SKM-1 (cell line): Measurements from ENCODE around the gene TOP1.

Source experiments
- DNase-seq: peaks from one replicate; lab custom pipeline; 2025; ENCODE audit not compliant: unreplicated experiment; lab: John Stamatoyannopoulos, UW

Gene TOP1

DNA sequence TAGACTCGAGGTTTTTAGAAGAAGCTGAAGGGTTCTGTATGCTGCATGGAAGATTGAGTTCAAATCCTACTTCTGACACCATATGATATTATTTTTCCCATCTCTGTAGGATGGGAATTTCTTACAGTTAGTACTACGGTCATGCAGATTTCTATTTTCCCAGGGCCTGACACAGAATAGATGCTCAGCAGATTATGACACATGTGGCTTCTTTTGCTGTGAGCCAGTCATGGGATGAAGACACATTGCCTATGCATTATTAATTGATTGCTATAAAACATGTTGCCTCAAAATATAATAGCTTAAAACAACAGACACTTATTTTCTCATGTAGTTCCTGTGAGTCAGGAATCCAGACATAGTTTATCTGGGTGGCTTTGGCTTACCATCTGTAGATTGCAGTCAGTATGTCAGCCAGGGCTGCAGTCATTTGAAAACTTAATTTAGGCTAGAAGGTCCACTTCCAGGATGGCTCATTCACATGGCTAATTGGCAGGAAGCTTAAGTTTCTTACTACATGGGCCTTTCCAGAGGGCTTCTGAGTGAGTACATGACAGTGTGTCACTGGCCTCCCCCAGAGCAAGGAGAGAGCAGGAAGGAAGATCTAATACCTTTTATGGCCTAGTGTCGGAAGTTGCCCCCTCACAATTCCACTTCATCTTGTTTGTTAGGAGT is 29.5 kb downstream of the TOP1 start:
- no peak for DNase-seq

- DNase-seq: no peak
Measured at GRCh38 chr20:41058674-41059635, 30.3 kb downstream of the TOP1 start.

DNA sequence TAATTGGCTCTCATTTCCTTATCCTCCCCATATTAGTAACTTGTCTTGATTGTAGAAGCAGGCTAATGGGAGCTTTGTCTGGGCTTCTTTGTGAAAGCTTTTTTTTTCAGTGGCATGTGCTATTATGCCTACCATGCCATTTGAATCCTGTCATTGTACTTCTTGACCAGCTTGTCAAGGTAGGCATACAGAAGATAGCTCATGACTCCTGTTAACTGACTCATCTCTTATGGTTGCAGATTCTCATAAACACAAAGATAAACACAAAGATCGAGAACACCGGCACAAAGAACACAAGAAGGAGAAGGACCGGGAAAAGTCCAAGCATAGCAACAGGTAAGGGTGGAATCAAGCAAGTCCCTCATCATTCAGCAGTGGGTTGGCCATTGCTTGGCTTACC is 32.5 kb downstream of the TOP1 start:
- no peak for DNase-seq

DNA sequence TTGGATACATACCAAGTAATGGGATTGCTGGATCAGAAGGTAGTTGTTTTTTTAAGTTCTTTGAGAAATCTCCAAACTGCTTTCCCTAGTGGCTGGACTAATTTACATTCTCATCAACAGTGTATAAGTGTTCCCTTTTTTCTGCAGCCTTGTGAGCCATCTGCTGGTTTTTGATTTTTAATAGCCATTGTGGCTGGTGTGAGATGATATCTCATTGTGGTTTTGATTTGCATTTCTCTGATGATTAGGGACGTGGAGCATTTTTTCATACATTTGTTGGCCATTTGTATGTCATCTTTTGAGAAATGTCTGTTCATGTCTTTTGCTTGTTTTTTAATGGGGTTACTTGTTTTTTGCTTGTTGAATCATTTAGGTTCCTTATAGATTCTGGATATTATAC is 34.8 kb downstream of the TOP1 start:
- no peak for DNase-seq

DNA sequence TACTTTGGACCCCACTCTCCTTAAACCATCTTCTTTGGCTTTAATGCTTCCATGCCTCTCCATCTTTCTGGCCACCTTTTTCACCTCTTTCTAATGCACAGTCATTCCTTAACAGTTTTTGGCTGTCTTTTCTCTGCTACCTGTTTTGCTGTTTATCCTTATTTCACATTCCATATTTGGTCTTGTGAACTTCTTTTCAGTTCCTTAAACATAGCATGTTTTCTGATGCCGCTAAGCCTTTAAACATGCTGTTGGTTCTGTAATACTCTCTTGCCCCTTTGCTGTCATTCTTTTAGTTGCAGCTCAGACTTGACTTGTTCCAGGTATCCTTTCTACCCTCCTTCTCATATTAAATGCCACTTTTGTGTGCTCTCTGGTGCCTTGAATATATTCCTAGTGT is 35.8 kb downstream of the TOP1 start:
- DNase-seq: no peak

DNA sequence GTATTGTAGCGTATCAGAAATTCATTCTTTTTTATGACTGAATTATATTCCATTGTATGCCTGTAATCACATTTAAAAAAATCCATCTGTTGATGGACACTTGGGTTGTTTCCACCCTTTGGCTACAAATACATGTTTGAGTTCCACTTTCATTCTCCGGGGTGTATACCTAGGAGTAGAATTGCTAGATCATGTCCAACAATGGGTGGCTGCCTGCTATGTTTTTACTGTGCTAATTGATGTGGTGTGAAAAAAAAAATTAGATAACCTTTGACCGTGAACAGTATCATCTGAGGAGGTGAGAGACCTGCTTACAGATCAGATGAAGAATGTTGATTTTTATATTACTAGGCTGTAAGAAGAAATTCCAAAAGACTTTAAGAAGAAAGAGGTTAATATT is 37.1 kb downstream of the TOP1 start:
- DNase-seq: no peak

- no peak for DNase-seq
Measured at GRCh38 chr20:41068806-41069205, 40.2 kb downstream of the TOP1 start.

DNA sequence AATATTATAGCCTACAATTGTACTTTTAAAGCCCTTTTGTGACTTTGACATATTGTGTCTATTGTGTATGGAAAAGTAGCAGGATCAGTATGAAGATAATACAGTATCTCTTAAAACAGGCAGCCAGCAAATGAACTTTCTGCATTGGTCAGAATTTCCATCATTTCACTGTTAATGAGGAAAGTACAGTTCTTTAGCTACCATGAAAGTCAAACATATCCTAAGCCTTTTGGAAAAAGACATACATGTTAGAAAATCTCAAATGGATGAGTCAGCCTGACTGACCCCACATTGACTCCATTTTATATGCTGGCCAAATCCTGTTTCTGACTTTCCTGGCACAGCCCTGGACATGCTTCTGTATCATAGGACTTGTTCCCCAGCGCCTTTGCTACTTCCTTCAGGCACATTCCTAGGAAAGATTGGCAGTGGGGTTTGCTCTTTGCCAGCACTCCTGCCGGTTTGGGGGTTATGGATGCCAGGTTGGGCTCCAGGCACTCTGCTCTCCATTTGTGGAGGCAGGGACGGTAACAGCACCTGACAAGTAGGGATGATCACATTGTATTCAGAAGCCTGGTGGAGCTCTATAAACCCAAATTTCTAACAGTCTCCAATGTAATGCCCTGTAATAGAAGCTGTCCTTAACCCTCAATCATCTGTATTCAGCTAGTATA is 43.7 kb downstream of the TOP1 start:
- DNase-seq: no peak

DNA sequence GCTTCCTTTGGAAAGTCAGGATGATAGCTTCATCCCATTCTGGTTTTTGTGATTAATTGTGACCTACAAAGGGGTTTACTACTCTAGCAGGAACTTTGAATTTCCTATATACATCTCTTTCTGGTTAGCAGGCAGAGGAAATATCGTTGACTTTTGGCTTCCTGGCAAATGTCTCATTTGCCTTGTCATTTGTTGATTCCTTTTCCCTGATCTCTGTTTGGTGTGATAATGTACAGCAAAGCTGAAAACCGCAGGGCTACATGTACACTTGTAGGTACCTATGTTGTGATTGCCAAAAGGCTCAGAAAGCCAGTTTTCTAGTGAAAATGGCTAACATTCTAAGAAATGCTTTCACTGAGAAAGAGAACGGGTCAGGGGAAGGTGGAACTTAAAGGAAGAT is 44.3 kb downstream of the TOP1 start:
- no peak for DNase-seq

DNA sequence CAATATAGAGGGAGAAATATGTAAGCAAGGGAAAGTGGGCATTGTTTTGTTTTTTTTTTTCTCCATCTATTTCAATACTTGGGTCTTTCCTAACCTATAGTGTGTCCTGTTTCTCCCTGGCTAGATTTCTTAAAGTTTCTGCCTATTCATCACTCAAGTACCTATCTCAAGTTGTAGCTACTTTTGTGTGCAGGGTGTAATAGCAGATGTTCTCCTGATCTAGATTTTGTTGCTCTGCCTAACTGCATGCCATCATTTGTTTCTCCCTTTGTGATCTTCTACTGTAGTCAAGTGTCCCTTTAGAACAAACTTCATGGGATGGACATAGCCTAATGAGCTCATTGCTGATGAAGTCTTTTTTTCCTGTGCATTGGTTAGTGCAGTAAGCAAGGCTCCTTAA is 45.8 kb downstream of the TOP1 start:
- DNase-seq: no peak

DNA sequence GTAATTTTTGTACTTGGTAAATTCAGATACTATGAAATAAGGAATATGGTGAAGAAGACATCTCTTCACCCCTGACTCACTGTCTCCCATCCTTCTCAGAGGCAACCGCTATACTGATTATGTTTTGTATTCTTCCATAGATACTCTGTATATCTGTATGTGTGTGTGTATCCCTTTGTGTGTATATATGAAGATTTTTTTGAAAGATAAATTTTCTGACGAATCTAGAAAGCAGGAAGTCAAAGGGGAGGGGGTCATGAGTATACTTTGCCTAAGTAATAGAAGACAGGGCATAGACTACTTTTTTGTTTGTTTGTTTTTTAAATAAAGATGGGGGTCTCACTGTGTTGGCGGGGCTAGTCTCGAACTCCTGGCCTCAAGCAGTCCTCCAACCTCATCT is 48.2 kb downstream of the TOP1 start:
- no peak for DNase-seq

DNA sequence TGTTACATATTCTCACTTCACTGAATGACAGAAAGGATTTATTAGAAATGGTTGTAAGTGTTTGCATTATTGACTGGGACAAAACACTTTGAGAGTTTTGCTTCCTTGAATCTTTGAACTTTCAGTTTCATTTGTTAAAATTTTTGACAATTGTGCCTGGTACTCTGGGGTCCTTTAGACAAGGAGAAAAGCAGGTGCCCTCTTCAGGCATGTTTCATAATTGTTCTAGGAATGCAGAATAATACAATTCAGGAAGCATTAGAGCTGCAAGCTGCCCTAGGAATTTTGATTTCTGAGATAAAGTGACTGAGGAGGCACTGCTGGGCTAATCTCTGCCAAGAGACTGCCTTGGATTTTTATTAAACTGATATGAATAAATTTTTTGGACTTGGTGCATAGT is 49.7 kb downstream of the TOP1 start:
- DNase-seq: no peak

GRCh38 chr20:41079066-41079465 is 50.4 kb downstream of the TOP1 start:
- no peak for DNase-seq

GRCh38 chr20:41080866-41081265 is 52.2 kb downstream of the TOP1 start:
- no peak for DNase-seq

DNA sequence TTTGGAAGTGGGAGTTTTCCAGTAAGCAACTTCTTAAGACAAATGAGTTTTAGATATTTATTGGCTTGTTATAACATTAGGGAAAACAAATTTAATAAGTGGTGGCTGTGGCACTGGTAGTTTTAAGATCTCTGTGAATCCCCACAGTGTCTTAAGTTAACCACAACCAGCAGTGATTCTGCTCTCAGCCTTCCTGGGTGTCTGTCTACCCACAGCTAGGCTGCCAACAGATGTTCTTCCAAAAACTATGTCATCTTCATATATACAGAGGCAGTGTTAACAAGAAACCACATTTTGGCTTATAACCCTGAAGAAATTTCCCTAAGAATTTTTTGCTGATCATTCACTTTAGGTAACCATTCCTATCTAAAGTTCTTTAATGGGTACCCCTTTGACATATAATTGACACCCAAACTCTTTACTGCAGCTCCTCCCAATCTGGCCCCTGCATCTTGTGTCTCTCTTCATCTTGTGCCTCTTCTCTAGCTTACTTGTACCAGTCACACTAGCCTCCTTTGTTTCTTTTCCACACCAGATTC is 52.7 kb downstream of the TOP1 start:
- no peak for DNase-seq

GRCh38 chr20:41082306-41082705 is 53.7 kb downstream of the TOP1 start:
- no peak for DNase-seq

DNA sequence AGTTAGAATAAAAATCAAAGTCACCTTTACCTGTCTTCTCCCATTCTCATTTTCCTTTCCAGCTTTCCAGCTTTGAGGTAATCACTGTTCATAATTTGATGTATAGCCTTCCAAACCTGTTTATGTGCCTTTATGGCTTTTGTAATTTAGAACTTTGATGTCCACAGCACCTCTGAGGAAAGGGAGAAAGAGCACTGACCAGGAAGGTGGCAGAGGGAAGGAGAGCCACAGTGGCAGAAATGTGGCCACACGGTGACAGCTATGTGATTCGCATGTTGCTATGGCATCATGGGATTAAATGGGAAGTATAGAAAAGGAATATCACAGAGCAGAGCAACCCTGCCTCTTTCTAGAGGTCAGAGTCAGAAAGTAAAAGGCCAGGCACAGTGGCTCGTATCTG is 57.0 kb downstream of the TOP1 start:
- no peak for DNase-seq

GRCh38 chr20:41086402-41087324 is 58.0 kb downstream of the TOP1 start:
- peak; percentile 53 for DNase-seq

DNA sequence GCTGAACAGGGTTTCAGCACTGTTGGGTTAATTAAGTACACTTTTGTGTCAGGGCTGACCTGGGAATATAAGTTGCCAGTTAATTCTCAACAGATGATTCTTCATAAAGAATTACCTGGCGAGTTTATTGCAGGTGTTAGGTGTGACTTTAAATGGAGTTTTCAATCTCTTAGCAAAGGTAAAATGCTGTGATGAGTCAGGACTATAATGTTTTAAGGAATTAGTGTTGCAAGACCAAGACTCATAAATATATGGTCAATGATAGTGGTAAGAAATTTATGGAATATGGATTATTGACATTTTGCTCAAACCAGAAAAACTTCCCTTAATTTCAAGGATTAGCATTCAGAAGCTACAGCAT is 58.7 kb downstream of the TOP1 start:
- no peak for DNase-seq

DNA sequence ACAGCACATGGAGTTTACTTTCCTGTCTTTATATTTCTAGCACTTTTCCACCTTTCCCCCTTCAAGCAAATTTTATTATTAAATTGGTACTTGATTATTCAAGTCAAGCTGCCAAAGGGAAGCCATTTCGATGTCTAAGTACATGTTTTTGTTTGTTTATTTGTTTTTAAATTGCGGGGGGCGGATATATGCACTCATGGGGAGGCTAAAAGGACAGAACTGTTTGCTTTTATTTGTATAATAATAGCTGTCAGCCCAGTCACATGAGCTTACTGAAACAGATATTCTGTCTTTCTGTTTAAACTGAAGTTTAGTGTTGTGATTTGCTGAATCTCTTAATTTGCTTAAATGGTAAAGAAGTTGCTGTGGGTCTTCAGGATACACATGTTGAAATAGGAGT is 59.2 kb downstream of the TOP1 start:
- no peak for DNase-seq

GRCh38 chr20:41089555-41089954 is 60.9 kb downstream of the TOP1 start:
- no peak for DNase-seq
